Spinal cord (tissue), 10 donors: Measurements from ENCODE around the gene WNT7B. TPM values are rescaled to one million over a fixed set of nuclear protein-coding genes. Genes with fewer than 3 reads are reported as not detected.

Experiments
- DNase-seq, 6 donors: peaks; one replicate each; pipeline versions ENCODE4 v3.0.0 to v3.0.0-alpha.2; 2013 to 2015; ENCODE audit warnings: low spot score in 6 of 6, low read depth in 4 of 6
- H3K27ac ChIP-seq: one replicate; pipeline ENCODE4 v1.5.1; 2013; ENCODE audit warnings: low read depth, low read length, control low read depth
- H3K27me3 ChIP-seq: one replicate; pipeline ENCODE4 v1.6.1; 2013; ENCODE audit warnings: low read length; ENCODE audit not compliant: control insufficient read depth, insufficient read depth
- H3K36me3 ChIP-seq: one replicate; pipeline ENCODE4 v1.6.1; 2013; ENCODE audit warnings: low read length; ENCODE audit not compliant: control insufficient read depth, insufficient read depth
- H3K4me1 ChIP-seq: one replicate; pipeline ENCODE4 v1.6.1; 2013; ENCODE audit warnings: low read length; ENCODE audit not compliant: control insufficient read depth, insufficient read depth
- H3K4me3 ChIP-seq: one replicate; pipeline ENCODE4 v1.5.1; 2013; ENCODE audit warnings: low read depth, low read length, control low read depth
- H3K9me3 ChIP-seq: one replicate; pipeline ENCODE4 v1.6.1; 2013; ENCODE audit warnings: low read length; ENCODE audit not compliant: control insufficient read depth, insufficient read depth
- WGBS: methylation state at CpG from one replicate; pipeline ENCODE4 v1.1.5; 2013; ENCODE audit warnings: missing lambda C conversion rate; ENCODE audit not compliant: insufficient coverage; 5-methylcytosine and 5-hydroxymethylcytosine counted together
- polyA plus RNA-seq, 2 donors: library from polyadenylated mRNA; unstranded; fragments of 120-200 nt; gene quantifications; one replicate each; pipeline ENCODE4 v1.2.1, GENCODE V29; 2013; ENCODE audit not compliant: insufficient read length in 2 of 2
- total RNA-seq, 2 donors: library from RNA; depleted of rRNA in 1 of 2; stranded (reverse); fragments of 120-200 nt in 1 of 2; fragments of >200 nt in 1 of 2; gene quantifications; one replicate each; pipeline versions ENCODE4 v1.2.3 to v1.2.4, GENCODE V29; 2013 to 2014
- donor health status: healthy.

The WNT7B gene
- total and polyA plus RNA-seq, 4 donors = 2.6 to 24.9 (median 13.3) TPM

GRCh38 chr22:45893516-45893915 is 83.4 kb downstream of the WNT7B start:
- Histone ChIP-seq H3K4me1 (peaks cover 42% of the 10 kb centered on the region), H3K27ac (no peak overlapping the region), H3K27me3 (peaks cover 2% of the 10 kb centered on the region), H3K36me3 (peaks cover 1% of the 10 kb centered on the region), H3K4me3 (no peak overlapping the region), H3K9me3 (no peaks in the 10 kb centered on the region)
- DNase-seq = no peak
- WGBS = 75% methylated on average over 9 of the region's 9 CpGs

- no peak overlapping the region for H3K27ac ChIP-seq
- peaks cover 2% of the 10 kb centered on the region for H3K27me3 ChIP-seq
- no peak for DNase-seq
- H3K4me3 ChIP-seq = no peak overlapping the region
- no peaks in the 10 kb centered on the region for H3K9me3 ChIP-seq
- 90% methylated on average over 16 of the region's 16 CpGs for WGBS
- peaks cover 4% of the 10 kb centered on the region for H3K36me3 ChIP-seq
- peaks cover 46% of the 10 kb centered on the region for H3K4me1 ChIP-seq
Measured at GRCh38 chr22:45892681-45893461, 84.1 kb downstream of the WNT7B start.

- Histone ChIP-seq H3K36me3 (peaks cover 6% of the 10 kb centered on the region), H3K4me3 (no peak overlapping the region), H3K9me3 (no peaks in the 10 kb centered on the region), H3K27ac (no peak overlapping the region), H3K4me1 (peaks cover 39% of the 10 kb centered on the region), H3K27me3 (peaks cover 2% of the 10 kb centered on the region)
- DNase-seq = no peak
- WGBS = 82% methylated on average over 14 of the region's 22 CpGs
Measured at GRCh38 chr22:45891996-45892621, 84.9 kb downstream of the WNT7B start.

- WGBS = 81% methylated on average over 9 of the region's 25 CpGs
- no peak overlapping the region for H3K27ac ChIP-seq
- peaks cover 2% of the 10 kb centered on the region for H3K27me3 ChIP-seq
Measured at GRCh38 chr22:45891471-45891995, 85.4 kb downstream of the WNT7B start.

GRCh38 chr22:45891021-45891421 is 85.9 kb downstream of the WNT7B start:
- Histone ChIP-seq H3K27me3 (peaks cover 2% of the 10 kb centered on the region), H3K36me3 (peaks cover 6% of the 10 kb centered on the region), H3K4me3 (no peak overlapping the region), H3K27ac (no peak overlapping the region), H3K9me3 (no peaks in the 10 kb centered on the region), H3K4me1 (peaks cover 31% of the 10 kb centered on the region)
- DNase-seq = no peak
- 87% methylated on average over 36 of the region's 37 CpGs for WGBS

More at GRCh38 chr22:45891471-45891995, 85.4 kb downstream of the WNT7B start:
- H3K4me3 ChIP-seq = no peak overlapping the region
- no peak for DNase-seq
- H3K4me1 ChIP-seq = peaks cover 33% of the 10 kb centered on the region
- H3K9me3 ChIP-seq = no peaks in the 10 kb centered on the region
- H3K36me3 ChIP-seq = peaks cover 6% of the 10 kb centered on the region

- no peak overlapping the region for H3K27ac ChIP-seq
Measured at GRCh38 chr22:45890351-45890635, 86.7 kb downstream of the WNT7B start.

GRCh38 chr22:45889539-45890350 is 87.2 kb downstream of the WNT7B start:
- H3K36me3 ChIP-seq = peaks cover 10% of the 10 kb centered on the region
- WGBS = 8% methylated on average over 53 of the region's 56 CpGs
- no peaks in the 10 kb centered on the region for H3K9me3 ChIP-seq
- no peak overlapping the region for H3K4me3 ChIP-seq
- DNase-seq = peak in 2 of 6 donors; percentile 73 to 84
- H3K27me3 ChIP-seq = peaks cover 2% of the 10 kb centered on the region
- H3K4me1 ChIP-seq = peaks cover 39% of the 10 kb centered on the region
- peak overlapping the region; percentile 67 for H3K27ac ChIP-seq

More at GRCh38 chr22:45890351-45890635, 86.7 kb downstream of the WNT7B start:
- Histone ChIP-seq H3K4me3 (no peak overlapping the region), H3K36me3 (peaks cover 8% of the 10 kb centered on the region), H3K4me1 (peaks cover 33% of the 10 kb centered on the region), H3K9me3 (no peaks in the 10 kb centered on the region), H3K27me3 (peaks cover 2% of the 10 kb centered on the region)
- WGBS = 90% methylated on average over 2 of the region's 26 CpGs
- DNase-seq = no peak

GRCh38 chr22:45889093-45889538 is 87.8 kb downstream of the WNT7B start:
- Histone ChIP-seq H3K36me3 (peaks cover 10% of the 10 kb centered on the region), H3K4me1 (peaks cover 45% of the 10 kb centered on the region), H3K9me3 (no peaks in the 10 kb centered on the region), H3K4me3 (no peak overlapping the region), H3K27ac (no peak overlapping the region), H3K27me3 (peaks cover 2% of the 10 kb centered on the region)
- WGBS = 52% methylated on average over 10 of the region's 10 CpGs
- DNase-seq = no peak

- Histone ChIP-seq H3K27ac (no peak overlapping the region), H3K27me3 (peaks cover 2% of the 10 kb centered on the region), H3K36me3 (peaks cover 10% of the 10 kb centered on the region), H3K4me1 (peaks cover 48% of the 10 kb centered on the region), H3K4me3 (no peak overlapping the region), H3K9me3 (no peaks in the 10 kb centered on the region)
- 87% methylated on average over 27 of the region's 27 CpGs for WGBS
- no peak for DNase-seq
Measured at GRCh38 chr22:45888221-45889092, 88.5 kb downstream of the WNT7B start.
